GM18861 (cell line): Measurements from ENCODE around the gene CLTA.
"Not testable (repeated sequence)": the region's sequence is repeated elsewhere in the genome, so short reads cannot be mapped to it uniquely, and the experiment has no call there.

ENCODE experiments used
- ATAC-seq: cut with Tn5 transposase; IDR thresholded peaks from one replicate; pipeline ENCODE4 v1.9.1; 2021; ENCODE audit not compliant: unreplicated experiment

CLTA gene

GRCh38 chr9:36158122-36158521 lies 32.6 kb upstream of the CLTA start:
- no peak for ATAC-seq

- no peak for ATAC-seq
Observed at GRCh38 chr9:36158917-36159316, 31.8 kb upstream of the CLTA start.

DNA sequence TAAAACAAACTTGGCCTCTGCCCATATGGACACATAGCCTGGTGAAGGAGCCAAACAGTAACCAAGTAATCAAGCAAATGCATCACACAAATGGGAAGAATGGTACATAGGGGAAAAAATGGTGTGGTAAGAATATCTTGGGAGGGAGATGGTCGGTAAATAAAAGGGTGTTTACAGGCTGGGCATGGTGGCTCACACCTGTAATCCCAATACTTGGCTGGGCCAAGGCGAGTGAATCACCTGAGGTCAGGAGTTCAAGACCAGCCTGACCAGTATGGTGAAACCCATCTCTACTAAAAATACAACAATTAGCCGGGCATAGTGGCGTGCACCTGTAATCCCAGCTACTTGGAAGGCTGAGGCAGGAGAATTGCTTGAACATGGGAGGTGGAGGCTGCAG lies 31.2 kb upstream of the CLTA start:
- not testable (repeated sequence) for ATAC-seq

- not testable (repeated sequence) for ATAC-seq
Observed at GRCh38 chr9:36160126-36160525, 30.6 kb upstream of the CLTA start.

DNA sequence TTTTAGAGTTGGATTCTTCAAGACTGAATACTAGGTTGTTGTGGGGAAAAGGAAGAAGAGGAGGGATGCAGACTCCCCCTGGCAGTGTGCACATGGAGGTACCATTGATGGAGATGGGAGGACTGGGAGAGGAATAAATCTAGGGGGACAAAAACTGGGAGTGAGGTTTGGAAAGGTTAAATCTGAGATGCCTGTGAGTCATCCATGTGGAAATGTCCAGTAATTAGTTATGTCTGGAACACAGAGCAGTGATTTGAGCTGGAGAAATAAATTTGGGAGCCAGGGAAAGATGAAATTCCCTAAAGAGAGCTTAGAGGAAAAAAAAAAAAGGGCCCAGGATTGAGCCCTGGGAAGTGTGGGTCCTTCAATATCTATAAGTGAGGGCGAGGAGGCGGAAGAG lies 29.5 kb upstream of the CLTA start:
- ATAC-seq = no peak

DNA sequence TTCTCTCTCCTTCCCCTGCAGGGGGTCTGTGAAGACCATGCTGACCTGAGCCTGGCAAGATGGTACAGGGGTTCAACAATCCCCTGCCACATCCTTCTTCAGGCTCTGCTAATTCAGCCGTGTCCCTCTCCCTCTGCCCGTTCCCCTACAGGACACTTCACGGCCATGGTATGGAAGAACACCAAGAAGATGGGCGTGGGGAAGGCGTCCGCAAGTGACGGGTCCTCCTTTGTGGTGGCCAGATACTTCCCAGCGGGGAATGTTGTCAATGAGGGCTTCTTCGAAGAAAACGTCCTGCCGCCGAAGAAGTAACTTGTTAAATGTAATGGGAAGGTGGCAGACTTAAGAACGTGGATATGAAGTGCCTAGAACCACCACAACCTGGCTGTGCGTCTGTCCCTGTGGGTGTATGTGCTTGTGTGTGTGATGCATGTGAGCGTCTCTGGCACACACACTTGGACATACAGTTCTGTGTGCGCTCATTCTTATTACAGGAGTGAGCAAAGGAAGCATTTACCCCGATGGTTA lies 28.4 kb upstream of the CLTA start:
- no peak for ATAC-seq

DNA sequence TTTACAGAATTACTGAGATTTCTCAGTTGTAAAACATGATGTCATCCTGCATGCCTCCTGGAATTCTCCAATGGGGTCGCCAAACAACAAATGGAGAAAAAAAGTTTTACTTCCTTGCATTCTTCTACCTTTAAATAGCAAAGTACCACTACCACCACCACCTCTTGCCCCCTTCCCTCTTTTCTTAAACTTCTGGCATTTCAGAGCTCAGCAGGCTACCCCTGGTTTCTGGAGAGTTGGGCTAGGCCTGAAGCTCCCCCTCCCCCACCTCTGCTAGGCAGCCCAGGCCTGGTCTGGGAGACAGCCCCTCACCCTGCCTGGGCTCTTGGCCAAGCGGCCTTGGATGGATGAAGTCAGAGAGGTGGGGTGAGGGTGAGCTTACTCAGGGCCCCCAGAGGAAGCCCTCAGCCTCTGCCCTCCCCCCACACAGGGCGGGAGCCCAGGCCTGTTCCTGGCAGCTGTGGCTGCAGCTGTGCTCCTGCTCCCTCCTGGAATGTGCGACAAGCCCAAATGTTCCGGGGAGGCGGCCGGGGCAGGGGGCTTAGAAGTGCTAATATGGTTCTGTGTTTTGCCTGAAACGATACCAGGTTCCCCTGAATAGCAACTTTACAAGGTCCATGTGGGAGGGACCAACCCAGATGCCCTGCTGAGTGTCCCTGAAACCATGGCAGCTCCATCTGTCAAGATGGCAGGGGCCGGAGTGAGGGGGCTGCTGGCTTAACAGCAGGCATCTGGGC lies 27.5 kb upstream of the CLTA start:
- no peak for ATAC-seq

- no peak for ATAC-seq
Observed at GRCh38 chr9:36163786-36164170, 26.9 kb upstream of the CLTA start.

GRCh38 chr9:36164372-36164771 lies 26.3 kb upstream of the CLTA start:
- ATAC-seq = no peak

GRCh38 chr9:36164989-36165388 lies 25.7 kb upstream of the CLTA start:
- ATAC-seq = no peak

- no peak for ATAC-seq
Observed at GRCh38 chr9:36165826-36166167, 24.9 kb upstream of the CLTA start.

DNA sequence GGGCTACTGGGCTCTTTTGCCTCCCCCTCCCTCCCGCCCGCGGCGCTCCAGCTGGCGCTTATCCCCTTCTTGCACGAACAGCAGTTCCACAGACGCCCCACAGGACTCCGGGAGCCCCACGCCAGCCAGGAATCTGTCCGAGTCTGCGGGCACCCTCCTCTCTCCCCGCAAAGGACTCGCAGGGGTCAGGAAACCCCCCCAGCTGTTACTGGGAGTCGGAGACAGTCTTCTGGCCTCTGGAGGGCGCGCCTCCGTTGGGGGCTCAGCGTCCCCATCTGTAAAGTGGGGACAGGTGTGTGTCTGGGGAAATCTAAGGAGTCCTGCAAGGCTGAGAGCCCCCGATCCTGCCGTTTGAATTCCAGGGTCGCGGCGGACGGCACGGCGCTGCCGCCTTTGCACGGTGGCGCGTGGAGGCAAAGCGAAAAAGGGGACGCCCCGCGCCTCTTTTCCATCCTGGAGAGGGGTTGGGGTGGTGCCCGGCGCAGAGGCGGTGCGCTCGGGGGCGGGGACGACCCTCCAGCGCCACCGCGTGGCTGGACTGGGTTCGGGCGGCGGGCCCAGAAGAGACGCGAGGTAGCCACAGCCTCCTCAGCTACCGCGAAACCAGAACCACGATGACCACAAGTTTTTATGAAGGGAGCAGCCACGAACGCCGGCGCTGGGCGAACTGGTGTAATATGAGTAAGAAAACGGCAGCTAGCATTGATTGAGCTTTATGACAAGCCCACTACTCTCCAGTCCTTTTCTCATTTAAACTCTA lies 24.4 kb upstream of the CLTA start:
- ATAC-seq = peak; percentile 67

- no peak for ATAC-seq
Observed at GRCh38 chr9:36169166-36169565, 21.6 kb upstream of the CLTA start, which contains the start of gene CCIN. CCIN (plus strand) TSS chr9:36169388; CDS start chr9:36169503, 115 bp downstream.

- ATAC-seq = no peak
Observed at GRCh38 chr9:36169708-36170107, 21.0 kb upstream of the CLTA start.

GRCh38 chr9:36170531-36170930 lies 20.2 kb upstream of the CLTA start:
- ATAC-seq = no peak

GRCh38 chr9:36173861-36174260 lies 16.9 kb upstream of the CLTA start:
- no peak for ATAC-seq

- no peak for ATAC-seq
Observed at GRCh38 chr9:36174271-36174670, 16.4 kb upstream of the CLTA start.

- no peak for ATAC-seq
Observed at GRCh38 chr9:36174731-36175130, 16.0 kb upstream of the CLTA start.

DNA sequence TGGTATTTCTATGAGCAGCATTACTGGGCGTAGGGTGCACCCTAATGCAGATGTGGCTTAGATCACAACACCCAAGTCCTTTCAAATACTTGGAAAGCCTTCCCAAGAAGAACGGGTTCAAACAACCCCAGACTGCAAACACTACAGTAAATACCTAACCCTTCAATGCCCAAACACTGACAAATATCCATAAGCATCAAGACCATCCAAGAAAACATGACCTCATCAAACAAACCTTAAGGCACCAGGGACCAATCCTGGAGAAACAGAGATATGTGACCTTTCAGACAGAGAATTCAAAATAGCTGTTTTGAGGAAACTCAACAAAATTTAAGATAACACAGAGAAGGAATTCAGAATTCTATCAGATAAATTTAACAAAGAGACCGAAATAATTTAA lies 15.5 kb upstream of the CLTA start:
- not testable (repeated sequence) for ATAC-seq

DNA sequence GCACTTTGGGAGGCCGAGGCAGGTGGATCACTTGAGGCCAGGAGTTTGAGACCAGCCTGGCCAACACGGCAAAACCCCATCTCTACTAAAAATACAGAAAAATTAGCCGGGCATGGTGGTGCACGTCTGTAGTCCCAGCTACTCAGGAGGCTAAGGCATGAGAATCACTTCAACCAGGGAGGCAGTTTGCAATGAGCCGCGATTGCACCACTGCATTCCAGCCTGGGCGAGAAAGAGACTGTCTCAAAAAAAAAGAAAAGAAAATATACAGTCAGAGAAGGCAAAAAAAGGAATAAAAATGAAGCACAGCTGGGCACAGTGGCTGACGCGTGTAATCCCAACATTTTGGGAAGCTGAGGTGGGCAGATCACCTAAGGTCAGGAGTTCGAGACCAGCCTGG lies 14.2 kb upstream of the CLTA start:
- not testable (repeated sequence) for ATAC-seq

DNA sequence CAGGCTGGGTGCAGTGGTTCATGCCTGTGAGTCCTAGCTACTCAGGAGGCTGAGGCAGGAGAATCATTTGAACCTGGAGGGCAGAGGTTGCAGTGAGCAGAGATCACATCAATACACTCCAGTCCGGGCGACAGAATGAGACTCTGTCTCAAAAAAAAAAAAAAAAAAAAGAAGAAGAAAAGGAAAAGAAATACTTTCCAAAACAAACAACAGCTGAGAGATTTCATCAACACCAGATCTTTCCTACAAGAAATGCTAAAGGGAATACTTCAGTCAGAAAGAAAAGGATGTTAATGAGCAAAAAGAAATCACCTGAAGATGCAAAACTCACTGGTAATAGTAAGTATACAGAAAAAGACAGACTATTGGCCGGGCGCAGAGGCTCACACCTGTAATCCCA lies 13.2 kb upstream of the CLTA start:
- no peak for ATAC-seq

DNA sequence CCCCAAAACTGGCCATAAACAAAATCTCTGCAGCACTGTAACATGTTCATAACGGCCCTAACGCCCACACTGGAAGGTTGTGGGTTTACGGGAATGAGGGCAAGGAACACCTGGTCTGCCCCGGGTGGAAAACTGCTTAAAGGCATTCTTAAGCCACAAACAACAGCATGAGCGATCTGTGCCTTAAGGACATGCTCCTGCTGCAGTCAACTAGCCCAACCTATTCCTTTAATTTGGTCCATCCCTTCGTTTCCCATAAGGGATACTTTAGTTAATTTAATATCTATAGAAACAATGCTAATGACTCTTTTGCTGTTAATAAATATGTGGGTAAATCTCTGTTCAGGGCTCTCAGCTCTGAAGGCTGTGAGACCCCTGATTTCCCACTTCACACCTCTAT lies 10.5 kb upstream of the CLTA start:
- not testable (repeated sequence) for ATAC-seq
